Fibroblast of lung (primary cell): ENCODE results near the gene KIF26B.

Experiments used
- EZH2 ChIP-seq: IDR thresholded peaks from 2 replicates; pipeline ENCODE4 v1.5.1; 2012; ENCODE audit warnings: low read length, control low read depth, mild to moderate bottlenecking; ENCODE audit errors: missing control alignments
- TF ChIP-seq, protein P1 (sequence below), 2 donors: IDR thresholded peaks in 1 of 2; conservative IDR thresholded peaks in 1 of 2; 1 replicate in 1 of 2; 2 replicates in 1 of 2; pipeline ENCODE4 v1.5.1; 2011 to 2012; ENCODE audit warnings: low read length in 2 of 2, control low read depth in 1 of 2, inconsistent platforms in 1 of 2, low read depth in 1 of 2, mild to moderate bottlenecking in 1 of 2

- TF ChIP-seq, protein P1, sequence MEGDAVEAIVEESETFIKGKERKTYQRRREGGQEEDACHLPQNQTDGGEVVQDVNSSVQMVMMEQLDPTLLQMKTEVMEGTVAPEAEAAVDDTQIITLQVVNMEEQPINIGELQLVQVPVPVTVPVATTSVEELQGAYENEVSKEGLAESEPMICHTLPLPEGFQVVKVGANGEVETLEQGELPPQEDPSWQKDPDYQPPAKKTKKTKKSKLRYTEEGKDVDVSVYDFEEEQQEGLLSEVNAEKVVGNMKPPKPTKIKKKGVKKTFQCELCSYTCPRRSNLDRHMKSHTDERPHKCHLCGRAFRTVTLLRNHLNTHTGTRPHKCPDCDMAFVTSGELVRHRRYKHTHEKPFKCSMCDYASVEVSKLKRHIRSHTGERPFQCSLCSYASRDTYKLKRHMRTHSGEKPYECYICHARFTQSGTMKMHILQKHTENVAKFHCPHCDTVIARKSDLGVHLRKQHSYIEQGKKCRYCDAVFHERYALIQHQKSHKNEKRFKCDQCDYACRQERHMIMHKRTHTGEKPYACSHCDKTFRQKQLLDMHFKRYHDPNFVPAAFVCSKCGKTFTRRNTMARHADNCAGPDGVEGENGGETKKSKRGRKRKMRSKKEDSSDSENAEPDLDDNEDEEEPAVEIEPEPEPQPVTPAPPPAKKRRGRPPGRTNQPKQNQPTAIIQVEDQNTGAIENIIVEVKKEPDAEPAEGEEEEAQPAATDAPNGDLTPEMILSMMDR (conservative IDR thresholded peaks at IDR 0.05 in 1 of 2, IDR thresholded peaks at IDR 0.05 in 1 of 2; ENCODE audit: low read depth in 1 of 2, low read length in 2 of 2) = no peak
- TF ChIP-seq EZH2 = no peak
Measured at GRCh38 chr1:245242989-245243388, 88.2 kb downstream of the KIF26B start.
